ENCODE results near the gene PLEKHG3. TPM values are rescaled to one million over a fixed set of nuclear protein-coding genes. Genes with fewer than 3 reads are reported as not detected.
A peak's percentile ranks its signal among the peaks of the same experiment; 100 is the strongest.

The PLEKHG3 gene
- total and polyA plus RNA-seq, 9 donors = 17.5 to 92.9 (median 67.7) TPM

- peak in 2 of 5 donors; percentile 9 to 15 for DNase-seq
- intact Hi-C loops (cut with DNase I) = no loop called here
- no peaks in the 10 kb centered on the region for H3K9me3 ChIP-seq
- H3K36me3 ChIP-seq = peaks cover 2% of the 10 kb centered on the region
- no peak overlapping the region for H3K27ac ChIP-seq
- 46 to 62% (median 53%) methylated on average over 3 of the region's 3 CpGs for WGBS, 3 donors
- peaks cover 14% of the 10 kb centered on the region for H3K4me1 ChIP-seq (ENCODE audit: insufficient read depth)
- H3K27me3 ChIP-seq = no peaks in the 10 kb centered on the region
- H3K4me3 ChIP-seq = no peak overlapping the region
- TF ChIP-seq EP300 (IDR thresholded peaks at IDR 0.05) (no peak), CTCF (IDR thresholded peaks at IDR 0.05) (no peak), POLR2A (IDR thresholded peaks at IDR 0.05) (no peak)
Measured at GRCh38 chr14:64725261-64725815, 21.1 kb downstream of the PLEKHG3 start.

- WGBS, 3 donors = 94 to 95% (median 94%) methylated on average over 6 of the region's 6 CpGs
- intact Hi-C loops (cut with DNase I) = no loop called here
- peak in 1 of 5 donors; percentile 5 for DNase-seq
Measured at GRCh38 chr14:64725879-64726584, 21.8 kb downstream of the PLEKHG3 start.

GRCh38 chr14:64726585-64726890, 22.3 kb downstream of the PLEKHG3 start:
- Histone ChIP-seq H3K4me3 (no peak overlapping the region), H3K36me3 (peaks cover 2% of the 10 kb centered on the region), H3K27ac (no peak overlapping the region), H3K27me3 (no peaks in the 10 kb centered on the region), H3K4me1 (ENCODE audit: insufficient read depth) (peaks cover 5% of the 10 kb centered on the region), H3K9me3 (no peaks in the 10 kb centered on the region)
- 67 to 77% (median 68%) methylated on average over 5 of the region's 5 CpGs for WGBS, 3 donors
- TF ChIP-seq POLR2A (IDR thresholded peaks at IDR 0.05) (no peak), EP300 (IDR thresholded peaks at IDR 0.05) (no peak), CTCF (IDR thresholded peaks at IDR 0.05) (no peak)
- DNase-seq = peak in 2 of 5 donors; percentile 21 to 42
- intact Hi-C loops (cut with DNase I) = no loop called here

More at GRCh38 chr14:64725879-64726584, 21.8 kb downstream of the PLEKHG3 start:
- H3K36me3 ChIP-seq = peaks cover 2% of the 10 kb centered on the region
- TF ChIP-seq CTCF (IDR thresholded peaks at IDR 0.05) (no peak), EP300 (IDR thresholded peaks at IDR 0.05) (no peak), POLR2A (IDR thresholded peaks at IDR 0.05) (no peak)
- no peaks in the 10 kb centered on the region for H3K9me3 ChIP-seq
- no peak overlapping the region for H3K27ac ChIP-seq
- H3K4me3 ChIP-seq = no peak overlapping the region
- peaks cover 10% of the 10 kb centered on the region for H3K4me1 ChIP-seq (ENCODE audit: insufficient read depth)
- no peaks in the 10 kb centered on the region for H3K27me3 ChIP-seq

GRCh38 chr14:64727551-64728071, 23.4 kb downstream of the PLEKHG3 start:
- Histone ChIP-seq H3K36me3 (peaks cover 2% of the 10 kb centered on the region), H3K27ac (no peak overlapping the region), H3K4me3 (no peak overlapping the region), H3K27me3 (no peaks in the 10 kb centered on the region), H3K4me1 (ENCODE audit: insufficient read depth) (peaks cover 2% of the 10 kb centered on the region), H3K9me3 (no peaks in the 10 kb centered on the region)
- intact Hi-C loops (cut with DNase I) = no loop called here
- DNase-seq = peak in 2 of 5 donors; percentile 26
- WGBS, 3 donors = 81 to 93% (median 86%) methylated on average over 22 of the region's 22 CpGs
- TF ChIP-seq EP300 (IDR thresholded peaks at IDR 0.05) = no peak
- TF ChIP-seq CTCF (IDR thresholded peaks at IDR 0.05) = no peak
- no peak for TF ChIP-seq POLR2A (IDR thresholded peaks at IDR 0.05)
